IgD-negative memory B cell (primary cell): ENCODE results near the gene NEK9. TPM values are rescaled to one million over a fixed set of nuclear protein-coding genes. Genes with fewer than 3 reads are reported as not detected.

Experiments
- H3K27ac Mint-ChIP-seq, 3 donors: one replicate each; pipeline ENCODE4 v1.8.0; 2020 to 2022; ENCODE audit warnings: mild to moderate bottlenecking in 3 of 3, mixed read lengths in 3 of 3, moderate library complexity in 1 of 3
- H3K27me3 Mint-ChIP-seq: one replicate; pipeline ENCODE4 v1.8.0; 2021; ENCODE audit warnings: mixed read lengths
- H3K36me3 Mint-ChIP-seq: one replicate; pipeline ENCODE4 v1.8.0; 2020; ENCODE audit warnings: mild to moderate bottlenecking, mixed read lengths
- H3K4me1 Mint-ChIP-seq, 3 donors: one replicate each; pipeline ENCODE4 v1.8.0; 2020 to 2022; ENCODE audit warnings: mixed read lengths in 3 of 3, mild to moderate bottlenecking in 1 of 3
- H3K4me3 Mint-ChIP-seq, 4 donors: one replicate each; pipeline ENCODE4 v1.8.0; 2020 to 2022; ENCODE audit warnings: mild to moderate bottlenecking in 4 of 4, mixed read lengths in 4 of 4, moderate library complexity in 3 of 4
- H3K9me3 Mint-ChIP-seq, 3 donors: one replicate each; pipeline ENCODE4 v1.8.0; 2020 to 2021; ENCODE audit warnings: mixed read lengths in 3 of 3, mild to moderate bottlenecking in 1 of 3
- polyA plus RNA-seq: library from polyadenylated mRNA; unstranded; fragments of 300-500 nt; fragmentation: Illumina TruSeq; gene quantifications from one replicate; pipeline ENCODE4 v1.2.3, GENCODE V29; 2021

The NEK9 gene
- polyA plus RNA-seq, 1 donor from 2014 or later = 16.9 TPM

DNA sequence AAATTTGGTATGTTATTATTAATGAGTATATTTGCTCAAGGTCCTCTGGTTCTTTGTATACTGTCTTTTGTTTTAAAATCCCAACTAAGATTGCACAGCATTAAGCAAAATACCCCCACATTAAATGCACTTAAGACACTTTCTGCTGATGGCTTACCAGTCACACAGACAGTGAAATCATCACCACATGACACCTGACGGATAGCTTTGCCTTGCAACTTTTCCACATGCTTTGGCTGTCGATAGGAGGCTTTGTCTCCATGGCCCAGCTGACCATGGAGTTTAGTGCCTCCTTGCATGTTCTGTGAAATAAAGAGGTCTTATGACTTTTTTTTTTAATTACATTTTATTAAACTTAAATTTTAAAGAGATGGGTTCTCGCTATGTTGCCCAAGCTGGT is 19.7 kb downstream of the NEK9 start:
- Mint-ChIP-seq H3K27me3 (no peaks in the 10 kb centered on the region), H3K36me3 (peaks cover 9% of the 10 kb centered on the region), H3K9me3 (no peaks in the 10 kb centered on the region), H3K4me1 (peaks cover 0 to 2% (median 0%) of the 10 kb centered on the region in 3 donors), H3K27ac (no peak overlapping the region), H3K4me3 (no peak overlapping the region)

DNA sequence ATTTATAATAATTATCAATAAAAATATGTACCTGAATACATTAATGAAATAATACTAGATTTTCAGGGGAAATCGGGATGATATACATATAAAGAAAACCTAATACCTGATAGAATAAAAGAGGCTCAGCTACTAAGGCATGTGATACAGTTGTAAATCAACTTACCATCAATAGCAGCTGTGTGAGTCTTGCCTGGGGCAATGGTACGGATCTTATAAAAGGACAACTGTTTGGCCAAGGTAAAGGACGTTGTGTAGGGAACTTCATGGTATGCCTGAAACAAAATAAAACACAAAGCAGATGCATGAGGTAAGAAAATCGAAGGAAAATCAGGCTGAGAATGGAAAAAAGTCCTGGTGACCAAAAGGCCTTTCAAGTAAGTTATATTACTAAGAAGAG is 25.4 kb downstream of the NEK9 start:
- Mint-ChIP-seq H3K27me3 (no peaks in the 10 kb centered on the region), H3K4me3 (no peak overlapping the region), H3K27ac (no peak overlapping the region), H3K36me3 (peaks cover 7% of the 10 kb centered on the region), H3K4me1 (no peaks in the 10 kb centered on the region), H3K9me3 (no peaks in the 10 kb centered on the region)

- H3K27me3 Mint-ChIP-seq = no peaks in the 10 kb centered on the region
- no peaks in the 10 kb centered on the region for H3K9me3 Mint-ChIP-seq
- no peaks in the 10 kb centered on the region for H3K4me1 Mint-ChIP-seq
- no peak overlapping the region for H3K4me3 Mint-ChIP-seq
- H3K27ac Mint-ChIP-seq = no peak overlapping the region
- H3K36me3 Mint-ChIP-seq = peaks cover 7% of the 10 kb centered on the region
Measured at GRCh38 chr14:75098682-75099081, 28.2 kb downstream of the NEK9 start.

DNA sequence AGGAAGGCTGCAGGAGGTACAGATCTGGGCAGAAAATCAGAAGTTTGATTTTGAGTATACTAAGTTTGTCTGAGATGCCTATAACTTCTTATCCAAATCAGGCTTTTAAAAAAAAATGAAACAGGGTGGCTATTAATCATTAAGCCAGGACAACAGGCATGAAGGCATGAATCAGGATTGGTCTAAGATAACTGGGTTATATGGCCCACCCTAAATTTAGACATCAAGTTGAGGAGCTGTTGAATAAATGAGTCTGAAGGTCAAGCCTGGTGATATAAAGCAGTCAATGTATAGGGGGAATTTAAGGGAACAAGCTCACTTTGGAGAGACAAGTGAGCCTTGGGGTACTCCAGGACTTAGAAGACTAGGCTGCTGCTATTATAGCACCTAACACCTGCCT is 28.6 kb downstream of the NEK9 start:
- H3K36me3 Mint-ChIP-seq = peaks cover 5% of the 10 kb centered on the region
- H3K27ac Mint-ChIP-seq = no peak overlapping the region
- no peak overlapping the region for H3K4me3 Mint-ChIP-seq
- H3K27me3 Mint-ChIP-seq = no peaks in the 10 kb centered on the region
- H3K9me3 Mint-ChIP-seq = no peaks in the 10 kb centered on the region
- H3K4me1 Mint-ChIP-seq = no peaks in the 10 kb centered on the region

DNA sequence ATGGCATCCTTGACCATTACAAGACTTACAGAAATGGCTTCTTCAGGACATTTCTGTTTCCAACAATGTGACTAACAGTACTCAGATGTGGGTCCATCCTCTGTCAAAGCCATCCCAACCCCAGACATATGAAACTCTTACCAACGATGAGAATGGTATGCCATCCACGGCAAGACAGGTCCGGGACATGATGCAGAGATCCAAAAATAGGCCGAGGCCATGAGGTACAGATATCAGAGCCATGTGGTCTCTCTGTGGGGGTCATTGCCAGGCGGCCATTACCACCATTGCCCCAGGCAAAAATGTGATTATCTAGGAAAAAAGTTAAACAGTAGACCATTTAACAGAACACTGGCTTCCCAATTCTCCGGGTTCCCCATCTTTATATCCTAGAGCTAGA is 29.9 kb downstream of the NEK9 start:
- H3K27me3 Mint-ChIP-seq = no peaks in the 10 kb centered on the region
- no peak overlapping the region for H3K4me3 Mint-ChIP-seq
- no peaks in the 10 kb centered on the region for H3K4me1 Mint-ChIP-seq
- no peaks in the 10 kb centered on the region for H3K9me3 Mint-ChIP-seq
- H3K36me3 Mint-ChIP-seq = peaks cover 5% of the 10 kb centered on the region
- H3K27ac Mint-ChIP-seq = no peak overlapping the region

- Mint-ChIP-seq H3K4me1 (no peaks in the 10 kb centered on the region), H3K36me3 (peaks cover 3% of the 10 kb centered on the region), H3K9me3 (no peaks in the 10 kb centered on the region), H3K4me3 (no peak overlapping the region), H3K27me3 (no peaks in the 10 kb centered on the region), H3K27ac (no peak overlapping the region)
Measured at GRCh38 chr14:75095690-75096089, 31.2 kb downstream of the NEK9 start.

DNA sequence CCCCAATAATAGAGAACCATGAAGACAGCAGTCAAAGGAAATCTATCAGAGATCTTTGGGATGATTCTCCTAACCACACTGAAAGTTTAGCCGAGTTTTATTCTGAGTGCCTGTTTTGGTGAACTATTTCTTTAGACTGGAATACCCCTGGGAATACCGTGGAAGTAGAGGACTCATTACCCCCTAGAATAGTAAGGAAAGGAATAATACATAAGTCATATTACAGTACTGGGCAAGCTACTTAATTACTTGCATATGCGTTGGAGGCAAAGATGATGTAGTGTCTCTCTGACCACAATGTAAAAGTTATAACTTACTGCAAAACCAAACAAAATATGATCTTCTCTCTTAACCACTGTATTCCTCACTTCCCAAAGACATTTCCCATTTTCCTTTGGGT is 32.0 kb downstream of the NEK9 start:
- Mint-ChIP-seq H3K36me3 (peaks cover 2% of the 10 kb centered on the region), H3K9me3 (no peaks in the 10 kb centered on the region), H3K4me1 (no peaks in the 10 kb centered on the region), H3K27ac (peak overlapping the region in 1 of 3 donors; percentile 53), H3K4me3 (no peak overlapping the region), H3K27me3 (no peaks in the 10 kb centered on the region)

- no peaks in the 10 kb centered on the region for H3K9me3 Mint-ChIP-seq
- H3K4me1 Mint-ChIP-seq = no peaks in the 10 kb centered on the region
- H3K36me3 Mint-ChIP-seq = peaks cover 2% of the 10 kb centered on the region
- no peak overlapping the region for H3K4me3 Mint-ChIP-seq
- H3K27ac Mint-ChIP-seq = no peak overlapping the region
- H3K27me3 Mint-ChIP-seq = no peaks in the 10 kb centered on the region
Measured at GRCh38 chr14:75092698-75093097, 34.1 kb downstream of the NEK9 start.

DNA sequence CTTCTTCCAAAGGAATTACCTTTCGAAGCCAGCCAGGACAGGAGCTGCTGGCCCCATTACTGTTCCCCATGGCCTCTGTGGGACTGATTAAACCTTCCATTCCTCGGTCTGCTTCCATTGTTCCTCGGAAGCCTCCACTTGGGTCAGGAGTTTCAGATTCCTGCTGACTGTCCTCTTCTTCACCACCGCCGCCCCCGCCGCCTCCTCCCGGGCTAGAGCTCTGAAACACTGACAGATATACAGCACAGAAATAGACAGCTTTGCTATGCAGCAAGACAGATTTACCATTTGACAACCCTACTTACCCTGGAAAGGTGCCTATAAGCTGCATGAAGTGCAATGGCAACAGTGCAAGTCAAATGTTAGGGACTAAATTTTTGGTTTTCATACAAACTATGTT is 35.6 kb downstream of the NEK9 start:
- H3K36me3 Mint-ChIP-seq = peaks cover 3% of the 10 kb centered on the region
- H3K4me1 Mint-ChIP-seq = no peaks in the 10 kb centered on the region
- no peaks in the 10 kb centered on the region for H3K27me3 Mint-ChIP-seq
- no peak overlapping the region for H3K4me3 Mint-ChIP-seq
- H3K9me3 Mint-ChIP-seq = no peaks in the 10 kb centered on the region
- no peak overlapping the region for H3K27ac Mint-ChIP-seq

DNA sequence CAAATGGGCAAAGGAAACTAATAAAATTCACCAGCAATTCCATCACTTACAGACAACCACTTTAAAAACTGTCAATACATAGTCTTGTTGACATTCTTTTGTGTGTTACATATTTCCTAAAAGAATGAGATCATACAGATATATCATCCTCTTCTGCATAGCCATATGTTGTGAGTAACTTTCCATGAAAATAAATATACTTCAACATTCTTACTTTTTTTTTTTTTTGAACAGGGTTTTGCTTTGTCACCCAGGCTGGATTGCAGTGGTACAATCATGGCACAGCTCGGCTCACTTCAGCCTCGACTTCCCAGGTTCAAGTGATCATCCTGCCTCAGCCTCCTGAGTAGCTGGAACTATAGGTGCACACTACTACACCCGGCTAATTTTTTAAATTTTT is 36.5 kb downstream of the NEK9 start:
- Mint-ChIP-seq H3K27me3 (no peaks in the 10 kb centered on the region), H3K4me3 (no peak overlapping the region), H3K4me1 (no peaks in the 10 kb centered on the region), H3K36me3 (peaks cover 5% of the 10 kb centered on the region), H3K27ac (no peak overlapping the region), H3K9me3 (no peaks in the 10 kb centered on the region)

DNA sequence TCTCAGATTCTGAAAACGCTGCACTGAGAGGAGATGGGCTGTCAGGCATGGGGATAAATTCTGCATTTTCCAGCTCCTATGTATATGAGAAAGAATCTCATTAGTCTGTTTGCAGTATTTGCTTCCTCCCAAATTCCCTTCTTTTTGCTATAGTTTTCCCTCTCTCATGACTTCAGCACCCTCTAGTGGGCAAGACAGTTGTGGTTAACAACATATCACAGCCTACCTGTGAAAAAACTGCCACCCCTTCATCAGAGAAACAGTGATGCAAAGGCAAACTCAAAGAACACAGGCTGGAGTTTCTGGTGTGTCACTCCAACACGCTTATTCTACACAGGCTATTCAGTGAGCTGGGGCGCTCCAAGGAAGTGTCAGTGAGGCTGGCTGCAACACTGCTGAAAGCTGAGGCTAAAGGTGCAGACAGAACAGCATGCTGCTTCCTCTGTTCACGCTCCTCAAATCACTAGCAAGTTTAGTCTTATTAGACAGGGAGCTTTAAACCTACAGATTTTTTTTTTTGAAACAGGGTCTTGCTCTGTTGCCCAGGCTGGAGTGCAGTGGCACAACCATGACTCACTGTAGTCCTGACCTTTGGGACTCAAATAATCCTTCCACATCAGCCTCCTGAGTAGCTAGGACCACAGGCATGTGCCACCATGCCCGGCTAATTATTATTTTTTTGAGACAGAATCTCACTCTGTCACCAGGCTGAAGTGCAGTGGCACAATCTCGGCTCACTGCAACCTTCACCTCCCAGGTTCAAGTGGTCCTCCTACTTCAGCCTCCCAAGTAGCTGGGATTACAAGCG is 38.1 kb downstream of the NEK9 start:
- Mint-ChIP-seq H3K4me3 (no peak overlapping the region), H3K27ac (no peak overlapping the region), H3K36me3 (peaks cover 3% of the 10 kb centered on the region), H3K9me3 (no peaks in the 10 kb centered on the region), H3K4me1 (no peaks in the 10 kb centered on the region), H3K27me3 (no peaks in the 10 kb centered on the region)

DNA sequence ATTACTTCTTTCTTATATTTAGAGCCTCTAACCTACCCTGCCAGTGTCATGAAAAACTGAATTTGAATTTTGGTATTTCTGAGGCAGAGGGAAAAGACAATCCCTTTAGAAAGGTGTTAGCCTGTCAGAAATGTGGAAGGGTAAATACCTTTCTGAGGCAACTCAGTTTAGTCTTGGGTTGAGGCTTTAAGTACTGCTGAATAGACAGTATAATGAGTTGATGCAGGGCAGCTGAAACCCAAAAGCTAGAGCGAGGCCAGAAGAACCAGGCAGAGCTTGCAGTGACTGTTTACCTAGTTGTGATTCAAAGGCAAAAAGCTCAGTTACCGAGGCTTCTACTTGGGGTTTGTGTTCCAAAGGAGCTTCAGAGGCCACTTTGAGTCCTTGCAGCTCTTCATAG is 38.7 kb downstream of the NEK9 start:
- Mint-ChIP-seq H3K27me3 (no peaks in the 10 kb centered on the region), H3K9me3 (no peaks in the 10 kb centered on the region), H3K4me3 (no peak overlapping the region), H3K36me3 (peaks cover 3% of the 10 kb centered on the region), H3K27ac (no peak overlapping the region), H3K4me1 (no peaks in the 10 kb centered on the region)

DNA sequence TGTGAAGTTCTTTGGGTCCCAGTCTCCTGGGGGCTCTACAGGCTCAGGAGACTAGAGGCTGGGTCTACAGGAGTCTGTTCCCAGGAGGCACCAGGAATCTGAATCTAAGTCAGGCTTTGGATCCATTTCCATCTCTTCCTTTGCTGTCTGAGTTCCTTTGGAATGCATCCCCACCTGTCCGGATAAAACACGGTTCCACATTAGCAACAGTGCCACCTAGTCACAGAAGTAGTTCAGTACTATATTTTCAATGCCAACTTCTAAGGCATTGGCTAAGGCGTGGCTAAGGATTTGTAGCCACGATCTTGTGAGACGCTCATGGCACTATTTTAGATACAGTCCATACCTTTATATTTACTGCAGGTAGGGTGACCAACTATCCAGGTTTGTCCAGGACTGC is 42.3 kb downstream of the NEK9 start:
- H3K27me3 Mint-ChIP-seq = no peaks in the 10 kb centered on the region
- no peak overlapping the region for H3K4me3 Mint-ChIP-seq
- H3K27ac Mint-ChIP-seq = peak overlapping the region in 1 of 3 donors; percentile 67
- no peaks in the 10 kb centered on the region for H3K4me1 Mint-ChIP-seq
- H3K36me3 Mint-ChIP-seq = peaks cover 3% of the 10 kb centered on the region
- no peaks in the 10 kb centered on the region for H3K9me3 Mint-ChIP-seq

DNA sequence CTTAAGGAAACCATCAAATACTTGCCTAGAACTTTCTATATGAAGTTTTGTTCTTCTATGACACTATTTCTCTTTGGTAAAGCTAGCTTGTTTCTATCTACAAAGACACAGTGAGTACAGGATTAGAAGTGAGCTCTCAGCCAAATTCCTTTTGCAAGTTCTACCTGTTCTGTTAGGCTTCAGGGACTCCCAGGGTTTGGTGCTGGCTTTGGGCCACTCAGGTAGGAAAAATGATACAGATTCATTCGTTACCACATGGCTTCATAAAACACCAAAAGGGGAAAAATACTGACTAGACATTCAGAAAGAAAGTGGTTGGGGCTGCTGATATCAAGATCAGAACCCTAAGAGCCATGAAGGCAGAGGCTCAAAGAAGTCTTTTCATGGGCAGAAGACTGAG is 43.6 kb downstream of the NEK9 start:
- Mint-ChIP-seq H3K27ac (no peak overlapping the region), H3K4me1 (no peaks in the 10 kb centered on the region), H3K36me3 (peaks cover 3% of the 10 kb centered on the region), H3K4me3 (no peak overlapping the region), H3K9me3 (no peaks in the 10 kb centered on the region), H3K27me3 (no peaks in the 10 kb centered on the region)

- Mint-ChIP-seq H3K27me3 (no peaks in the 10 kb centered on the region), H3K27ac (no peak overlapping the region), H3K4me1 (no peaks in the 10 kb centered on the region), H3K36me3 (peaks cover 3% of the 10 kb centered on the region), H3K4me3 (no peak overlapping the region), H3K9me3 (no peaks in the 10 kb centered on the region)
Measured at GRCh38 chr14:75081660-75082229, 45.1 kb downstream of the NEK9 start.

GRCh38 chr14:75079521-75079920 is 47.3 kb downstream of the NEK9 start:
- no peak overlapping the region for H3K27ac Mint-ChIP-seq
- no peak overlapping the region for H3K4me3 Mint-ChIP-seq
- H3K9me3 Mint-ChIP-seq = no peaks in the 10 kb centered on the region
- H3K27me3 Mint-ChIP-seq = no peaks in the 10 kb centered on the region
- peaks cover 0 to 2% (median 0%) of the 10 kb centered on the region in 3 donors for H3K4me1 Mint-ChIP-seq
- no peaks in the 10 kb centered on the region for H3K36me3 Mint-ChIP-seq
